ENCODE results near the gene APOL4.

DNA sequence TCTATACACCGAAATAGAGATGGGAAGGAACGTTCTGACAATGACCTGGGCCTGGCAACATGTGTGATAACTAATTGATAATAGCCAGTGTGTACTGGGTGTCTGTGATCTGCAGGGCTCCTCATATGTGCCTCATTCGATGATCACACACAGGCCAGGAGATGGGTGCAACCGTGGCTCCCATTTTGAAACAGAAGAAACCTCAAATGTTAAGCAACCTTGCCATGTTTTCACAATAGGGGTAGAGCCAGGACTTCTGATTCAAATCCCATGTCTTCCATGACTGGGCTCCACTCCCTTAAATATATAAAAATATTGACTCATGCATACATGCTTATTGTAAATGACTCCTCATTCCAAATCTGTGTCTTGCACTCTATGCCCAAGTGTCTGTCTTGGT, 52.2 kb downstream of the APOL4 start:
- TF ChIP-seq CTCF (IDR thresholded peaks at IDR 0.05) (no peak), POLR2A (IDR thresholded peaks at IDR 0.05) (no peak), EP300 (IDR thresholded peaks at IDR 0.05) (no peak)
